Measurements from ENCODE around the gene EEF2KMT.

The EEF2KMT gene

GRCh38 chr16:5041600-5042133, 55.9 kb downstream of the EEF2KMT start:
- H3K4me3 ChIP-seq (ENCODE audit: control insufficient read depth in 1 of 7, extremely low read depth in 1 of 7, insufficient read depth in 4 of 7, low read depth in 2 of 7, low read length in 6 of 7) = no peak overlapping the region
- POLR2A ChIA-PET = no interaction called here
- H3K4me1 ChIP-seq (ENCODE audit: control extremely low read depth in 1 of 4, control insufficient read depth in 4 of 4, insufficient read depth in 4 of 4, low read length in 3 of 4) = no peaks in the 10 kb centered on the region
- H3K27me3 ChIP-seq (replicated peaks in 2 of 5; ENCODE audit: control insufficient read depth in 4 of 5, insufficient read depth in 5 of 5, low read length in 4 of 5) = peaks cover 0 to 2% (median 0%) of the 10 kb centered on the region in 5 experiments
- no peaks in the 10 kb centered on the region for H3K36me3 ChIP-seq (ENCODE audit: control insufficient read depth in 4 of 4, insufficient read depth in 4 of 4, low read length in 3 of 4)
- CTCF ChIA-PET = no interaction called here
- WGBS (ENCODE audit: insufficient coverage) = 83% methylated on average over 12 of the region's 12 CpGs
- H3K9me3 ChIP-seq (ENCODE audit: control extremely low read depth in 1 of 5, control insufficient read depth in 4 of 5, insufficient read depth in 2 of 5, low read depth in 1 of 5, low read length in 4 of 5) = no peaks in the 10 kb centered on the region
- H3K27ac ChIP-seq (ENCODE audit: insufficient read depth in 1 of 2, low read depth in 1 of 2, low read length in 2 of 2, poor library complexity in 1 of 2, severe bottlenecking in 2 of 2) = no peak overlapping the region
- DNase-seq = no peak

GRCh38 chr16:5040451-5040850, 57.1 kb downstream of the EEF2KMT start:
- ChIA-PET CTCF (no interaction called here), POLR2A (no interaction called here)
- H3K4me1 ChIP-seq (ENCODE audit: control extremely low read depth in 1 of 4, control insufficient read depth in 4 of 4, insufficient read depth in 4 of 4, low read length in 3 of 4) = no peaks in the 10 kb centered on the region
- 85% methylated on average over 4 of the region's 7 CpGs for WGBS (ENCODE audit: insufficient coverage)
- no peaks in the 10 kb centered on the region for H3K9me3 ChIP-seq (ENCODE audit: control extremely low read depth in 1 of 5, control insufficient read depth in 4 of 5, insufficient read depth in 2 of 5, low read depth in 1 of 5, low read length in 4 of 5)
- no peak overlapping the region for H3K27ac ChIP-seq (ENCODE audit: insufficient read depth in 1 of 2, low read depth in 1 of 2, low read length in 2 of 2, poor library complexity in 1 of 2, severe bottlenecking in 2 of 2)
- H3K36me3 ChIP-seq (ENCODE audit: control insufficient read depth in 4 of 4, insufficient read depth in 4 of 4, low read length in 3 of 4) = no peaks in the 10 kb centered on the region
- peaks cover 0 to 5% (median 0%) of the 10 kb centered on the region in 5 experiments for H3K27me3 ChIP-seq (replicated peaks in 2 of 5; ENCODE audit: control insufficient read depth in 4 of 5, insufficient read depth in 5 of 5, low read length in 4 of 5)
- no peak overlapping the region for H3K4me3 ChIP-seq (ENCODE audit: control insufficient read depth in 1 of 7, extremely low read depth in 1 of 7, insufficient read depth in 4 of 7, low read depth in 2 of 7, low read length in 6 of 7)
- DNase-seq = no peak

- 95% methylated on average over 9 of the region's 12 CpGs for WGBS (ENCODE audit: insufficient coverage)
- Histone ChIP-seq H3K9me3 (ENCODE audit: control extremely low read depth in 1 of 5, control insufficient read depth in 4 of 5, insufficient read depth in 2 of 5, low read depth in 1 of 5, low read length in 4 of 5) (no peaks in the 10 kb centered on the region), H3K4me3 (ENCODE audit: control insufficient read depth in 1 of 7, extremely low read depth in 1 of 7, insufficient read depth in 4 of 7, low read depth in 2 of 7, low read length in 6 of 7) (no peak overlapping the region), H3K36me3 (ENCODE audit: control insufficient read depth in 4 of 4, insufficient read depth in 4 of 4, low read length in 3 of 4) (no peaks in the 10 kb centered on the region), H3K27ac (ENCODE audit: insufficient read depth in 1 of 2, low read depth in 1 of 2, low read length in 2 of 2, poor library complexity in 1 of 2, severe bottlenecking in 2 of 2) (no peak overlapping the region), H3K4me1 (ENCODE audit: control extremely low read depth in 1 of 4, control insufficient read depth in 4 of 4, insufficient read depth in 4 of 4, low read length in 3 of 4) (peaks cover 10 to 18% (median 14%) of the 10 kb centered on the region in 4 experiments), H3K27me3 (replicated peaks in 2 of 5; ENCODE audit: control insufficient read depth in 4 of 5, insufficient read depth in 5 of 5, low read length in 4 of 5) (peaks cover 0 to 5% (median 0%) of the 10 kb centered on the region in 5 experiments)
- no peak for DNase-seq
- CTCF ChIA-PET = interaction anchor here (1.2 kb wide), 1 partner anchor 20 kb away, joined by 4 read pairs; no protein-coding TSS in a partner anchor
- POLR2A ChIA-PET = no interaction called here
These were observed 61.1 kb downstream of the EEF2KMT start for GRCh38 chr16:5036228-5037156.

- DNase-seq = no peak
- Histone ChIP-seq H3K4me1 (ENCODE audit: control extremely low read depth in 1 of 4, control insufficient read depth in 4 of 4, insufficient read depth in 4 of 4, low read length in 3 of 4) (peaks cover 10 to 18% (median 14%) of the 10 kb centered on the region in 4 experiments), H3K27me3 (replicated peaks in 2 of 5; ENCODE audit: control insufficient read depth in 4 of 5, insufficient read depth in 5 of 5, low read length in 4 of 5) (peaks cover 0 to 5% (median 0%) of the 10 kb centered on the region in 5 experiments), H3K36me3 (ENCODE audit: control insufficient read depth in 4 of 4, insufficient read depth in 4 of 4, low read length in 3 of 4) (peaks cover 0 to 3% (median 0%) of the 10 kb centered on the region in 4 experiments), H3K9me3 (ENCODE audit: control extremely low read depth in 1 of 5, control insufficient read depth in 4 of 5, insufficient read depth in 2 of 5, low read depth in 1 of 5, low read length in 4 of 5) (no peaks in the 10 kb centered on the region), H3K27ac (ENCODE audit: insufficient read depth in 1 of 2, low read depth in 1 of 2, low read length in 2 of 2, poor library complexity in 1 of 2, severe bottlenecking in 2 of 2) (no peak overlapping the region), H3K4me3 (ENCODE audit: control insufficient read depth in 1 of 7, extremely low read depth in 1 of 7, insufficient read depth in 4 of 7, low read depth in 2 of 7, low read length in 6 of 7) (no peak overlapping the region)
- CTCF ChIA-PET = interaction anchor here (1.2 kb wide), 1 partner anchor 21 kb away, joined by 4 read pairs; no protein-coding TSS in a partner anchor
- POLR2A ChIA-PET = no interaction called here
- 95% methylated on average over 1 of the region's 1 CpG for WGBS (ENCODE audit: insufficient coverage)
These were observed 61.7 kb downstream of the EEF2KMT start for GRCh38 chr16:5035909-5036227.

All from common myeloid progenitor, CD34-positive (primary cell).